ENCODE data around the gene ZNF423.

ZNF423 gene

GRCh38 chr16:49590166-49590871, 265.6 kb downstream of the ZNF423 start:
- DNase-seq (ENCODE audit: low read depth in 1 of 2, low spot score in 1 of 2) = no peak

GRCh38 chr16:49589544-49590031, 266.3 kb downstream of the ZNF423 start:
- no peak for DNase-seq (ENCODE audit: low read depth in 1 of 2, low spot score in 1 of 2)

- no peak for DNase-seq (ENCODE audit: low read depth in 1 of 2, low spot score in 1 of 2)
Measured at GRCh38 chr16:49588729-49589384, 267.1 kb downstream of the ZNF423 start.

- no peak for DNase-seq (ENCODE audit: low read depth in 1 of 2, low spot score in 1 of 2)
Measured at GRCh38 chr16:49588026-49588425, 267.9 kb downstream of the ZNF423 start.

GRCh38 chr16:49587511-49587910, 268.4 kb downstream of the ZNF423 start:
- DNase-seq (ENCODE audit: low read depth in 1 of 2, low spot score in 1 of 2) = no peak

GRCh38 chr16:49586466-49587450, 269.2 kb downstream of the ZNF423 start:
- no peak for DNase-seq (ENCODE audit: low read depth in 1 of 2, low spot score in 1 of 2)

GRCh38 chr16:49585143-49585832, 270.6 kb downstream of the ZNF423 start:
- no peak for DNase-seq (ENCODE audit: low read depth in 1 of 2, low spot score in 1 of 2)

- no peak for DNase-seq (ENCODE audit: low read depth in 1 of 2, low spot score in 1 of 2)
Measured at GRCh38 chr16:49583911-49584310, 272.0 kb downstream of the ZNF423 start.

- DNase-seq (ENCODE audit: low read depth in 1 of 2, low spot score in 1 of 2) = no peak
Measured at GRCh38 chr16:49581630-49582298, 274.1 kb downstream of the ZNF423 start.

- DNase-seq (ENCODE audit: low read depth in 1 of 2, low spot score in 1 of 2) = no peak
Measured at GRCh38 chr16:49580751-49581303, 275.1 kb downstream of the ZNF423 start.

GRCh38 chr16:49578435-49579024, 277.4 kb downstream of the ZNF423 start:
- no peak for DNase-seq (ENCODE audit: low read depth in 1 of 2, low spot score in 1 of 2)

GRCh38 chr16:49578018-49578417, 277.9 kb downstream of the ZNF423 start:
- no peak for DNase-seq (ENCODE audit: low read depth in 1 of 2, low spot score in 1 of 2)

GRCh38 chr16:49576941-49577340, 279.0 kb downstream of the ZNF423 start:
- DNase-seq (ENCODE audit: low read depth in 1 of 2, low spot score in 1 of 2) = no peak

- DNase-seq (ENCODE audit: low read depth in 1 of 2, low spot score in 1 of 2) = no peak
Measured at GRCh38 chr16:49576173-49576494, 279.8 kb downstream of the ZNF423 start.

- no peak for DNase-seq (ENCODE audit: low read depth in 1 of 2, low spot score in 1 of 2)
Measured at GRCh38 chr16:49575346-49576172, 280.4 kb downstream of the ZNF423 start.

GRCh38 chr16:49574826-49575225, 281.1 kb downstream of the ZNF423 start:
- DNase-seq (ENCODE audit: low read depth in 1 of 2, low spot score in 1 of 2) = no peak

- no peak for DNase-seq (ENCODE audit: low read depth in 1 of 2, low spot score in 1 of 2)
Measured at GRCh38 chr16:49567950-49568349, 288.0 kb downstream of the ZNF423 start.

GRCh38 chr16:49566432-49566831, 289.5 kb downstream of the ZNF423 start:
- no peak for DNase-seq (ENCODE audit: low read depth in 1 of 2, low spot score in 1 of 2)

All from activated T-helper 1 cell treated with anti-CD3 and anti-CD28 coated beads, Interleukin-2, amount 50 U/mL, for 16 hours (primary cell).